Activated CD8-positive, alpha-beta memory T cell treated with anti-CD3 and anti-CD28 coated beads, Interleukin-2, amount 10 ng/mL, durations not matched to agents 7 days and 5 days (primary cell): ENCODE results near the gene C5orf52. TPM values are rescaled to one million over a fixed set of nuclear protein-coding genes. Genes with fewer than 3 reads are reported as not detected.
"Not testable (repeated sequence)": the region's sequence is repeated elsewhere in the genome, so short reads cannot be mapped to it uniquely, and the experiment has no call there.

Experiments
- ATAC-seq: fragments of 150-1000 bp; cut with Tn5 transposase; one replicate; pipeline ENCODE4 v1.10.0; 2021; ENCODE audit warnings: moderate library complexity
- CTCF ChIA-PET: fragments of 350-600 bp; sonication (Branson Sonifier 250); formaldehyde crosslinking; loops from one replicate; lab custom pipeline; 2021; ENCODE audit warnings: antibody characterized with exemption; lab: Charles Lee
- DNase-seq: peaks from one replicate; pipeline ENCODE4 v3.0.0-alpha.2; 2020
- H3K27ac Mint-ChIP-seq: one replicate; pipeline ENCODE4 v1.8.0; 2021; ENCODE audit warnings: mild to moderate bottlenecking, mixed read lengths
- H3K27me3 Mint-ChIP-seq: one replicate; pipeline ENCODE4 v1.8.0; 2021; ENCODE audit warnings: mixed read lengths
- H3K36me3 Mint-ChIP-seq: one replicate; pipeline ENCODE4 v1.8.0; 2021; ENCODE audit warnings: mild to moderate bottlenecking, mixed read lengths
- H3K4me1 Mint-ChIP-seq: one replicate; pipeline ENCODE4 v1.8.0; 2021; ENCODE audit warnings: mixed read lengths
- H3K4me3 Mint-ChIP-seq: one replicate; pipeline ENCODE4 v1.8.0; 2021; ENCODE audit warnings: mild to moderate bottlenecking, moderate library complexity, mixed read lengths
- H3K9me3 Mint-ChIP-seq: one replicate; pipeline ENCODE4 v1.8.0; 2022; ENCODE audit warnings: low read depth, mixed read lengths
- total RNA-seq, 2 experiments: library from RNA; stranded (reverse); gene quantifications; one replicate each; pipeline ENCODE4 v1.2.3, GENCODE V29; 2021

Gene C5orf52
- total RNA-seq, 2 experiments from 2014 or later, result not detected

DNA sequence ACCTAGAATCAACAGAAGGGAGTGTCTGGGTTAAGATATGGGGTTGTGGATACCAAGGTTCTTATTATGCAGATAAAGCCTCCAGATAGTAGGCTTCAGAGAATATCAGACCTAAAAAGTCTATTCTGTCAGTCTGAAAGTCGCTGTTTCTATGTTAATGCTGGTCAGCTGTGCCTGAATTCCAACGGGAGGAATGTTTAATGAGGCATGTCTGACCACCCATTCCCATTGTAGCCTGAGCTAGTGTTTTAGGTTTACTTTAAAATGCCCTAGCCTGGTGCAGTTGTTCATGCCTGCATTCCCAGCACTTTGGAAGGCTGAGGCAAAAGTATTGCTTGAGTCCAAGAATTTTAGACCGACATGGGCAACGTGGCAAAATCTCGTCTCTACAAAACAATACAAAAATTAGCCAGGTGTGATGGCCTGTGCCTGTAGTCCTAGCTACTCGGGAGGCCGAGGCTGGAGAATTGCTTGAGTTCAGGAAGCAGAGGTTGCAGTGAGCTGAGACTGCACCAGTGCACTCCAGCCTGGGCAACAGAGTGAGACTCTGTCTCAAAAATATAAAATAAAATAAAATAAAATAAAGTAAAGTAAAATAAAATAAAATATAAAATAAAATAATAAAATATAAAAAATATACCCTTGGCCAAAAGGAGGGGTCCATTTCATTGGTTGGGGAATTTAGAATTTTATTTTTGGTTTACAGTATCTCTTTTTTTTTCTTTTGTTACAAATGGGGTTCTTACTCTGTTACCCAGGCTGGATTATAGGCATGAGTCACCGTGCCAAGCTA is 11.3 kb upstream of the C5orf52 start:
- DNase-seq, result no peak

GRCh38 chr5:157665467-157666070 is 5.8 kb upstream of the C5orf52 start:
- Mint-ChIP-seq H3K4me1 (peaks cover 8% of the 10 kb centered on the region), H3K27me3 (peaks cover 8% of the 10 kb centered on the region), H3K4me3 (no peak overlapping the region), H3K27ac (no peak overlapping the region), H3K9me3 (peaks cover 5% of the 10 kb centered on the region), H3K36me3 (peaks cover 8% of the 10 kb centered on the region)
- no peak for ATAC-seq
- CTCF ChIA-PET, result interaction anchor here (4.0 kb wide), 1 partner anchor 54 kb away, joined by 28 read pairs; no protein-coding TSS in a partner anchor
- DNase-seq, result no peak

More for the DNA sequence above, 11.3 kb upstream of the C5orf52 start:
- Mint-ChIP-seq H3K27me3 (no peaks in the 10 kb centered on the region), H3K36me3 (peaks cover 26% of the 10 kb centered on the region), H3K4me3 (no peak overlapping the region), H3K27ac (no peak overlapping the region), H3K4me1 (no peaks in the 10 kb centered on the region), H3K9me3 (peaks cover 18% of the 10 kb centered on the region)
- ATAC-seq, result no peak
- CTCF ChIA-PET, result interaction anchor here (1.5 kb wide), 1 partner anchor 8 kb away, joined by 4 read pairs; the partner anchor contains the start of gene SOX30

- Mint-ChIP-seq H3K36me3 (peaks cover 5% of the 10 kb centered on the region), H3K27ac (no peak overlapping the region), H3K27me3 (peaks cover 32% of the 10 kb centered on the region), H3K9me3 (peaks cover 2% of the 10 kb centered on the region), H3K4me3 (no peak overlapping the region), H3K4me1 (peaks cover 22% of the 10 kb centered on the region)
- ATAC-seq, result no peak
- CTCF ChIA-PET, result interaction anchor here (0.6 to 4.6 kb wide), 9 partner anchors 13 to 236 kb away, joined by 3 to 56 read pairs (median 5); partner anchors contain the start of genes LSM11 and SOX30
- DNase-seq, result no peak
Measured at GRCh38 chr5:157668356-157668755, 3.0 kb upstream of the C5orf52 start.

DNA sequence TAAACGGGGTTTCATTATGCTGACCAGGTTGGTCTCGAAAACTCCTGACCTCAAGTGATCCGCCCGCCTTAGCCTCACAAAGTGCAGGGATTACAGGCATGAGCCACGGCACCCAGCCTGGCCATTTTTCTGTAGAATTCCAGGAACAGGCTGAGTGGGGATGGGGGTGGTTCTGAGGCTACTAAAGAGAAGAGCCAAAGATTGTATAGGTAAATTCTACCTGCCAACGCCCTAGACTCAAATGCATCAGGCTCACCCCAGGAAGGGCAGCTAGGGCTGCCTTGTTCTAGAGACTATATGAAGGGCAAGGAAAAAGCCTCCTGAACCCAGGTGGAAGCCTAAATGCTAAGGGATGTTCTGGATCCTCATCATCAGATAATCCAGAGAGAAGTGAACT is 1.6 kb upstream of the C5orf52 start:
- H3K4me3 Mint-ChIP-seq, result peak overlapping the region; percentile 88
- ATAC-seq (no peak), DNase-seq (no peak)
- CTCF ChIA-PET, result interaction anchor here (0.8 to 4.6 kb wide), 7 partner anchors 8 to 237 kb away, joined by 3 to 56 read pairs (median 8); partner anchors contain the start of gene LSM11
- H3K4me1 Mint-ChIP-seq, result peaks cover 22% of the 10 kb centered on the region
- H3K27me3 Mint-ChIP-seq, result peaks cover 32% of the 10 kb centered on the region
- peaks cover 2% of the 10 kb centered on the region for H3K9me3 Mint-ChIP-seq
- H3K36me3 Mint-ChIP-seq, result peaks cover 5% of the 10 kb centered on the region
- H3K27ac Mint-ChIP-seq, result no peak overlapping the region

GRCh38 chr5:157671592-157672330 is 428 bp downstream of the C5orf52 start:
- CTCF ChIA-PET, result interaction anchor here (4.6 kb wide), 1 partner anchor 71 kb away, joined by 56 read pairs; the partner anchor contains the start of gene LSM11
- peaks cover 1% of the 10 kb centered on the region for H3K36me3 Mint-ChIP-seq
- H3K4me1 Mint-ChIP-seq, result peaks cover 22% of the 10 kb centered on the region
- H3K4me3 Mint-ChIP-seq, result peak overlapping the region; percentile 88
- H3K9me3 Mint-ChIP-seq, result no peaks in the 10 kb centered on the region
- peaks cover 32% of the 10 kb centered on the region for H3K27me3 Mint-ChIP-seq
- DNase-seq (peak; percentile 36), ATAC-seq (no peak)
- H3K27ac Mint-ChIP-seq, result no peak overlapping the region

DNA sequence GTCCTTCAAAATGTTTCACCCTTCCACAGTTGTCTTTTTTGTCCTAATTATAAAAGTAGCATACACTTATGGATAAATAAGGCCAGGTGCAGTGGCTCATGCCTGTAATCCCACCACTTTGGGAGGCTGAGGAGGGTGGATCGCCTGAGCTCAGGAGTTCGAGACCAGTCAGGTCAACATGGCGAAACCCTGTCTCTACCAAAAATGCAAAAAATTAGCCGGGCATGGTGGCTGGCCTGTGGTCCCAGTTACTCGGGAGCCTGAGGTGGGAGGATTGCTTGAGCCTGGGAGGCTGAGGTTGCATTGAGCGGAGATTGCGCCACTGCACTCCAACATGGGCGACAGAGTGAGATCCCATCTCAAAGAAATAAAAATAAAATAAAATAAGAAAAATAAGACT is 1.6 kb downstream of the C5orf52 start:
- ATAC-seq, result no peak
- Mint-ChIP-seq H3K27me3 (peaks cover 32% of the 10 kb centered on the region), H3K36me3 (peaks cover 1% of the 10 kb centered on the region), H3K4me1 (peaks cover 22% of the 10 kb centered on the region), H3K4me3 (no peak overlapping the region), H3K27ac (no peak overlapping the region), H3K9me3 (no peaks in the 10 kb centered on the region)
- CTCF ChIA-PET, result interaction anchor here (0.7 to 1.8 kb wide), 2 partner anchors 71 kb away, joined by 3 to 4 read pairs; partner anchors contain the start of gene LSM11
- DNase-seq, result peak; percentile 19

- CTCF ChIA-PET, result interaction anchor here (1.2 to 1.8 kb wide), 2 partner anchors 69 to 103 kb away, joined by 3 to 4 read pairs; partner anchors contain the start of gene LSM11
- H3K36me3 Mint-ChIP-seq, ATAC-seq, H3K27ac Mint-ChIP-seq, H3K4me3 Mint-ChIP-seq, H3K9me3 Mint-ChIP-seq: not testable (repeated sequence)
- peaks cover 22% of the 10 kb centered on the region for H3K4me1 Mint-ChIP-seq
- peak; percentile 15 for DNase-seq
- H3K27me3 Mint-ChIP-seq, result peaks cover 32% of the 10 kb centered on the region
Measured at GRCh38 chr5:157674351-157674750, 3.0 kb downstream of the C5orf52 start.

DNA sequence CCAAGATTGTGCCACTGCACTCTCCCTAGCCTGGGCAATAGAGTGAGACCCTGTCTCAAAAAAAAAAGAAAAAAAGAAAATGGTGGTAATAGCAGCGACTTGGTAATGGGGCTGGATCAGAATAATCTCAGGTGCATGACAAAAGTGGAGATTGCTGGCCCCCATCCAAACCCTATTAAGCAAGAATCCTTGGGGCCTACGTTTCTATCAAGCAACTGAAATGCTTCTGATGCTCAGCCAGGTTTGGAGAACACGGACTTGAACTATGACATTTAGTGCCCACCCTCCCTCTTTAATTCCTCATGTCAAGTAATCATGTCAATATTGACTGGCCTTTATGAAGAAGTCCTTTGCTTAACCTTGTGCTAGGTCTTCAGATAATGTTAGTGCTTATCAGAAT is 6.6 kb downstream of the C5orf52 start:
- no peak overlapping the region for H3K4me3 Mint-ChIP-seq
- no peak for ATAC-seq
- peaks cover 1% of the 10 kb centered on the region for H3K27me3 Mint-ChIP-seq
- no peak overlapping the region for H3K27ac Mint-ChIP-seq
- H3K4me1 Mint-ChIP-seq, result no peaks in the 10 kb centered on the region
- H3K9me3 Mint-ChIP-seq, result no peaks in the 10 kb centered on the region
- H3K36me3 Mint-ChIP-seq, result no peaks in the 10 kb centered on the region
- CTCF ChIA-PET, result no interaction called here
- no peak for DNase-seq

- peak; percentile 19 for DNase-seq
- H3K9me3 Mint-ChIP-seq, result no peaks in the 10 kb centered on the region
- no peak overlapping the region for H3K4me3 Mint-ChIP-seq
- no peaks in the 10 kb centered on the region for H3K4me1 Mint-ChIP-seq
- H3K27me3 Mint-ChIP-seq, result no peaks in the 10 kb centered on the region
- no peak for ATAC-seq
- H3K36me3 Mint-ChIP-seq, result no peaks in the 10 kb centered on the region
- H3K27ac Mint-ChIP-seq, result no peak overlapping the region
- CTCF ChIA-PET, result no interaction called here
Measured at GRCh38 chr5:157679801-157680200, 8.5 kb downstream of the C5orf52 start.

GRCh38 chr5:157680239-157680638 is 8.9 kb downstream of the C5orf52 start:
- H3K27ac Mint-ChIP-seq, result no peak overlapping the region
- no peaks in the 10 kb centered on the region for H3K9me3 Mint-ChIP-seq
- no peaks in the 10 kb centered on the region for H3K27me3 Mint-ChIP-seq
- peak; percentile 19 for DNase-seq
- no peak overlapping the region for H3K4me3 Mint-ChIP-seq
- no peak for ATAC-seq
- CTCF ChIA-PET, result interaction anchor here (1.5 kb wide), 1 partner anchor 10 kb away, joined by 4 read pairs; no protein-coding TSS in a partner anchor
- no peaks in the 10 kb centered on the region for H3K4me1 Mint-ChIP-seq
- no peaks in the 10 kb centered on the region for H3K36me3 Mint-ChIP-seq

GRCh38 chr5:157681048-157681447 is 9.7 kb downstream of the C5orf52 start:
- no peaks in the 10 kb centered on the region for H3K9me3 Mint-ChIP-seq
- no peak overlapping the region for H3K4me3 Mint-ChIP-seq
- no peak for DNase-seq
- H3K4me1 Mint-ChIP-seq, result no peaks in the 10 kb centered on the region
- no peaks in the 10 kb centered on the region for H3K36me3 Mint-ChIP-seq
- ATAC-seq, result no peak
- CTCF ChIA-PET, result interaction anchor here (1.5 to 1.8 kb wide), 3 partner anchors 9 to 62 kb away, joined by 4 to 6 read pairs (median 5); partner anchors contain the start of gene LSM11
- no peaks in the 10 kb centered on the region for H3K27me3 Mint-ChIP-seq
- H3K27ac Mint-ChIP-seq, result no peak overlapping the region

DNA sequence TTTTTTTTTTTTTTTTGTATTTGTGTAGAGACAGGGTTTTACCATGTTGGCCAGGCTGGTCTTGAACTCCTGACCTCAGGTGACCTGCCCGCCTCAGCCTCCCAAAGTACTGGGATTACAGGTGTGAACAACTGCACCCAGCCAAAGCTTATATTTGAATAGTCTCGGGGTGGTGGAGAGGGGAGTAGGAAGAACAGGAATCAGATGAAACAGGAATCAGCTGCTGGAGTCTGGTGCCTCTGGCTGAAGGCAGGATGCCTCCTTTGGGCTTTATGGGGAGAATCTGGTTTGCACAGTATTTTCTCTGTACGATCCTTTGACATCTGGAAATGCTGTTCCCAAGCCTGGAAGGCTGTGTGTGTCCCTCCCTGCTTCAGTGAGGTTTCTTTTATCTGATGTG is 10.9 kb downstream of the C5orf52 start:
- no peaks in the 10 kb centered on the region for H3K36me3 Mint-ChIP-seq
- CTCF ChIA-PET, result interaction anchor here (0.6 to 1.8 kb wide), 4 partner anchors 14 to 173 kb away, joined by 3 to 6 read pairs (median 4); partner anchors contain the start of gene LSM11
- no peak for DNase-seq
- no peak for ATAC-seq
- no peak overlapping the region for H3K27ac Mint-ChIP-seq
- no peak overlapping the region for H3K4me3 Mint-ChIP-seq
- H3K4me1 Mint-ChIP-seq, result no peaks in the 10 kb centered on the region
- H3K9me3 Mint-ChIP-seq, result no peaks in the 10 kb centered on the region
- no peaks in the 10 kb centered on the region for H3K27me3 Mint-ChIP-seq
